Liver (tissue), 3 donors: ENCODE data around the gene ERBB4.

Source experiments
- CTCF ChIP-seq: fragments of 150-350 bp; IDR thresholded peaks from 2 replicates; pipeline ENCODE4 v1.5.1; 2017; ENCODE audit warnings: improper control_type of control experiment, low read depth, low read length; ENCODE audit not compliant: missing input control
- HNF4G ChIP-seq: IDR thresholded peaks from 2 replicates; pipeline ENCODE4 v1.6.1; 2016; ENCODE audit warnings: antibody characterized with exemption
- RAD21 ChIP-seq, 2 donors: IDR thresholded peaks; 2 replicates each; pipeline ENCODE4 v1.6.1; 2016; ENCODE audit warnings: antibody characterized with exemption in 2 of 2, mild to moderate bottlenecking in 2 of 2
- SP1 ChIP-seq: IDR thresholded peaks from 2 replicates; pipeline ENCODE4 v1.6.1; 2018; ENCODE audit warnings: antibody characterized with exemption, mild to moderate bottlenecking
- TAF1 ChIP-seq: conservative IDR thresholded peaks from 2 replicates; pipeline ENCODE4 v1.6.1; 2016; ENCODE audit warnings: antibody characterized with exemption, mild to moderate bottlenecking
- YY1 ChIP-seq: IDR thresholded peaks from 2 replicates; pipeline ENCODE4 v1.6.1; 2016; ENCODE audit warnings: antibody characterized with exemption, mild to moderate bottlenecking
- TF ChIP-seq, protein P1 (sequence below): IDR thresholded peaks from 2 replicates; pipeline ENCODE4 v1.6.1; 2016; ENCODE audit warnings: antibody characterized with exemption
- TF ChIP-seq, protein P2 (sequence below): IDR thresholded peaks from 2 replicates; pipeline ENCODE4 v1.6.1; 2016; ENCODE audit warnings: antibody characterized with exemption, mild to moderate bottlenecking
- TF ChIP-seq, protein P3 (sequence below): IDR thresholded peaks from 2 replicates; pipeline ENCODE4 v1.6.1; 2016; ENCODE audit warnings: antibody characterized with exemption
- donor health status: healthy.
- donor health status: healthy.

DNA sequence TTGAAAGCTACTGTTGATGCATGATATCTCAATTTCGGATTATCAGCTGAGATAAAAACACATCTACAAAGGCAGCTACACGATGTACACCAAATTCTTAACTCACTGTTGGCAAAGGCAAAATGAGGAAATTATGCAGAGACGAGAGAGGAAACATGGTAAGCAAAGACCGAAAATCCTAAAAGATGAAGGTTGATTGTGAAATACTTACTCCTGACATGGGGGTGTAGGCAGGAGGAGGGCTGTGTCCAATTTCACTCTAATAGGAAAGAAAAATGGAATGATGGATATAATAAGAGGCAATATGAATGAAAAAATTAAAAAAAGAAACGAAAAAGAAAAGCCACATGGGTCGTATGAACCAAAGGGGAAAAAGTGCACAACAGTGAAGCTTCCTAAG lies 1150.9 kb downstream of the ERBB4 start:
- TF ChIP-seq, protein P1, sequence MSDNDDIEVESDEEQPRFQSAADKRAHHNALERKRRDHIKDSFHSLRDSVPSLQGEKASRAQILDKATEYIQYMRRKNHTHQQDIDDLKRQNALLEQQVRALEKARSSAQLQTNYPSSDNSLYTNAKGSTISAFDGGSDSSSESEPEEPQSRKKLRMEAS = no peak
- no peak for TF ChIP-seq CTCF
- no peak for TF ChIP-seq HNF4G
- no peak for TF ChIP-seq RAD21 (IDR thresholded peaks at IDR 0.05)
- TF ChIP-seq, protein P2, sequence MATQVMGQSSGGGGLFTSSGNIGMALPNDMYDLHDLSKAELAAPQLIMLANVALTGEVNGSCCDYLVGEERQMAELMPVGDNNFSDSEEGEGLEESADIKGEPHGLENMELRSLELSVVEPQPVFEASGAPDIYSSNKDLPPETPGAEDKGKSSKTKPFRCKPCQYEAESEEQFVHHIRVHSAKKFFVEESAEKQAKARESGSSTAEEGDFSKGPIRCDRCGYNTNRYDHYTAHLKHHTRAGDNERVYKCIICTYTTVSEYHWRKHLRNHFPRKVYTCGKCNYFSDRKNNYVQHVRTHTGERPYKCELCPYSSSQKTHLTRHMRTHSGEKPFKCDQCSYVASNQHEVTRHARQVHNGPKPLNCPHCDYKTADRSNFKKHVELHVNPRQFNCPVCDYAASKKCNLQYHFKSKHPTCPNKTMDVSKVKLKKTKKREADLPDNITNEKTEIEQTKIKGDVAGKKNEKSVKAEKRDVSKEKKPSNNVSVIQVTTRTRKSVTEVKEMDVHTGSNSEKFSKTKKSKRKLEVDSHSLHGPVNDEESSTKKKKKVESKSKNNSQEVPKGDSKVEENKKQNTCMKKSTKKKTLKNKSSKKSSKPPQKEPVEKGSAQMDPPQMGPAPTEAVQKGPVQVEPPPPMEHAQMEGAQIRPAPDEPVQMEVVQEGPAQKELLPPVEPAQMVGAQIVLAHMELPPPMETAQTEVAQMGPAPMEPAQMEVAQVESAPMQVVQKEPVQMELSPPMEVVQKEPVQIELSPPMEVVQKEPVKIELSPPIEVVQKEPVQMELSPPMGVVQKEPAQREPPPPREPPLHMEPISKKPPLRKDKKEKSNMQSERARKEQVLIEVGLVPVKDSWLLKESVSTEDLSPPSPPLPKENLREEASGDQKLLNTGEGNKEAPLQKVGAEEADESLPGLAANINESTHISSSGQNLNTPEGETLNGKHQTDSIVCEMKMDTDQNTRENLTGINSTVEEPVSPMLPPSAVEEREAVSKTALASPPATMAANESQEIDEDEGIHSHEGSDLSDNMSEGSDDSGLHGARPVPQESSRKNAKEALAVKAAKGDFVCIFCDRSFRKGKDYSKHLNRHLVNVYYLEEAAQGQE = no peak
- TF ChIP-seq TAF1 = no peak
- TF ChIP-seq YY1 = no peak
- TF ChIP-seq, protein P3, sequence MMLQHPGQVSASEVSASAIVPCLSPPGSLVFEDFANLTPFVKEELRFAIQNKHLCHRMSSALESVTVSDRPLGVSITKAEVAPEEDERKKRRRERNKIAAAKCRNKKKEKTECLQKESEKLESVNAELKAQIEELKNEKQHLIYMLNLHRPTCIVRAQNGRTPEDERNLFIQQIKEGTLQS = no peak
- no peak for TF ChIP-seq SP1
